Lower leg skin (tissue), 3 donors: Measurements from ENCODE around the gene BCL11A.

Experiments
- CTCF ChIP-seq, 3 donors: fragments of 450-650 bp; IDR thresholded peaks; one replicate each; pipeline ENCODE4 v1.5.1; 2016; ENCODE audit warnings: antibody characterized with exemption in 3 of 3, mild to moderate bottlenecking in 3 of 3, moderate library complexity in 2 of 3
- POLR2A ChIP-seq, 2 donors: fragments of 450-650 bp; IDR thresholded peaks; one replicate each; pipeline ENCODE4 v1.6.1; 2016 to 2017; ENCODE audit warnings: antibody characterized with exemption in 2 of 2, mild to moderate bottlenecking in 1 of 2, moderate library complexity in 1 of 2

- TF ChIP-seq CTCF (IDR thresholded peaks at IDR 0.05) (no peak), POLR2A (IDR thresholded peaks at IDR 0.05) (no peak)
These were observed 12.0 kb upstream of the BCL11A start for GRCh38 chr2:60565472-60565871.
